GM21360 (cell line): ENCODE measurements around the gene ZNF845.
"Not testable (repeated sequence)": the region's sequence is repeated elsewhere in the genome, so short reads cannot be mapped to it uniquely, and the experiment has no call there.

Experiments used
- ATAC-seq: cut with Tn5 transposase; IDR thresholded peaks from one replicate; pipeline ENCODE4 v1.9.1; 2021; ENCODE audit warnings: mild to moderate bottlenecking, moderate library complexity; ENCODE audit not compliant: unreplicated experiment

ZNF845 gene

DNA sequence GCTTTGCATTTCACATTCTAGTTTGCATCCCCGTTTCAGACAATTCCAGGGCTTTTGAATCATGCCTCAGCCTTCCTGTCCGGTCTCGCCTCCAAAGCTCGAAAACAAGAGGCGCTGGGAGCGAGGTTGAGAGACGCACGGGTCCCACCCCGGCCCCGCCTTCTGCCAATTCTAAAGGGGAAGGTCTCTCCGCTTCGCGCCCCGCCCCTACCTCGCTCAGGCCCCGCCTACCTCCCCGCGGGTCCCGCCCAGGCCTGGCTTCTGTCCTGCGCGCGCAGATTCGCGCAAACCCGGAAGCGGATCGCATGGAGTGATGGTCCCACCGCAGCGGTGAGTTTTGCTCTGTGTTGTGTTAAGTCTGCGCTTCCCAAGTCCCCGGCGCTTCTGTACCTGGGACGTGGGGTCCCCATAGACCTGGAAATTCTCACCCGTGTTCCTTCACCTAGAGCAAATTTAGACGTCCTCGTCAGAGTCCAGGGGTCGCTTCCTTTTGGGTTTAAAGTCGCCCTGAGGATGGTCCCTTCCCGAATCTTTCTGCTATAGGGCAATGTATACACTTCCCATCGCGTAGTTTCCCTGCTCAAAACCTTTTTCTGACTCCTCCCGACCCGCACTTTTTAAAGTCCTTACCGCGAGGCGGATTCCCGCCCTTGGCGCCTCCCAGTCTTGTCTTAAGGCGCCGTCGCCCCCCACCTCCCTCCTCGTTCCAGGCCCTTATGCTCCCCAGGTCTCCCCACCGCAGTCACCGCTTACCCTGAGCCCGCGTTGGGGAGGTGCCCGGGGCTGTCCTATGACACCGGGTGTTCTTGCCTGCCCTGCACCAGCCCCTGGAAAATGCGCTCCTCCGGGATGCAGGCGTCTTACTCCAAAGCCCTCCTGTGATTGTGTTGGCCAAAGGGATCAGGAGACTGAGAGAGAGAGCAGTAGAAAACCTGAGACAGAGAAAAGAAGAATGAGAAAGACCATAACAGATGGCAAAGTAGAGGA is at the start of gene ZNF845:
ZNF845 (plus strand) TSS at position 287 of the 987 bp plus-strand sequence. CDS start 7,559 bp downstream, outside the sequence.
- peak; percentile 91 for ATAC-seq

DNA sequence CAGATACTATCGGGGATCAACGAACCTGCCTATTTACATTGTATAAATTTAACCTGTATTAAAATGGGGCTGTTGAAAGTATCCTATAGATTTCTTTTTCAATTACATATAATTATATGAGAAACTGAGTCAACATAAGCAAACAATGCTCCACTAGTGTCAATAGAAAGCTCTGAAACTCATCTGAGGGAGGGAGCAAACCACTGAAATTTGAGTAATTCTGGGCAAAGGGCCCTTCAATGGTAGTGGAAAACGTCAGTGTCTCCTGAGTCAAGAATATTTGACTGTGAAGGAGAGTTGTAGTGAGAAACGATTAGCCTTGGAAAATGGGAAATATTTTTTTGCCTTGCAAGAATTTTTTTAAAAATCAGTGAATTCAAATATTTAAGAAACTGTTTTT is 48.5 kb upstream of the ZNF845 start:
- ATAC-seq, result no peak

DNA sequence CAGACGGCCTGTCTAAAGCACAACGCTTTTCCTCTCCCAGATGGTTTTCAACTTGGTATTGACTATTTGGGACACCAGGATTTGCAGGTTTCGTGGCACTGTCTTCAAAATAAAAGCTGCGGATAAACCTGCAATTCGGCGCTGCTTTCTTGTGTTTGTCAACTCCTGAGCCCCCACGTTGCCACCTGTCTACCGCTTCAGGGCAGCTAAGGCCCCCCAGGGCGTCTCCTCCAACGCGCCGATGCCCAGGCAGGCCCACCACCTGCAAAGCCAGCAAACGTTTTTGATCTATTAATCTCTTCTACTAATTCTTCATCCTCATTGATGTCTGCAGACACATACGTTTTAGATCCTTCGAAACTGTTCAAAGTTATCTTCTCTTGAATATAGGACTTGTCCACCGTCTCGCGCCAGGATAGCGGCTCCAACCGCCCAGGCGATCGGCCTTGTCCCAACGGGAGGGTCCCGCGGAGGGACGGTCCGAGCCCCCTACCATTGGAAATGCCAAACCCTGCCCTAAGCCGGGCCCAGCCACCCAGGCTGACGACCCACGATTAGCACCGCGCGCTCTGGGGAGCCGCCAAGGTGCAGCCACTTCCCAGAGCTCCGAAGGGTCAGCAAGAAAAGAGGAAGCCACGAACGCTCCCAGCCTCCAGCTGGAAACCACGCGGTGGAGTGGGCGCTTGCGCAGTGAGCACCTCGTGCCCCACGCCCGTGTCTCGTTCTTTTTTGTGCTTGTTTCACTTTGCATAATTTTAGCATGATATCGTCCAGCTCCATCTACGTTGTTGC is 42.6 kb upstream of the ZNF845 start:
- ATAC-seq, result no peak

DNA sequence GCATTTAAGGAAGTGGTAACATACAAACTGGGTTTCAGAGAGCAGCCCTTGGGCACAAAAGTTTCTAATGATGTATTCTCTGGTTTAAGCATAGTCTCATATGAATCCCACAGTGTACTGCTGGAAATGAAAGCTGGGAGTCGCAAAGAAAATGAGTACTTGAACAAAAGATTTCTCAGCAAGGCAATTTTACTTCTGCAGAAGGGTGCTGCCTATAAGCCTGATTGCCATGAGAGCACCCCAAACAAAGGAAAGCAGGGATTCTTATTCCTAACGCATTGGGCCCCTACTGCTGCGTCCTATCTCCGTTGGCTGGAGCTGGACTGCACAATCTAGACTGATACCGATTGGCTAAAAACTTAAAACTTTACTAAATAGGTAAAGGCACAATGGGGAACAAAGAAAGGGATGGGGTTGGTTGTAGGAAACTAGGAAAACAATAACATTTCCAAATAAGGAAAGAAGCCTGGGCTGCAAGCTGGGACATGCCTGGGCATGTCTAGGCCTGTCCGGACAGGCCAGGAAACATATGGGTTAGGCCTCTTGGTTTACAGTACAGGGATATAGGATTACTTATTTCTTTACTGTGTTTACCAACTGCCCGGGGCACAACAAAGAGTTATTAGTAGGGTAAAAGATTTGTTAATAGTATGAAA is 38.6 kb upstream of the ZNF845 start:
- no peak for ATAC-seq

DNA sequence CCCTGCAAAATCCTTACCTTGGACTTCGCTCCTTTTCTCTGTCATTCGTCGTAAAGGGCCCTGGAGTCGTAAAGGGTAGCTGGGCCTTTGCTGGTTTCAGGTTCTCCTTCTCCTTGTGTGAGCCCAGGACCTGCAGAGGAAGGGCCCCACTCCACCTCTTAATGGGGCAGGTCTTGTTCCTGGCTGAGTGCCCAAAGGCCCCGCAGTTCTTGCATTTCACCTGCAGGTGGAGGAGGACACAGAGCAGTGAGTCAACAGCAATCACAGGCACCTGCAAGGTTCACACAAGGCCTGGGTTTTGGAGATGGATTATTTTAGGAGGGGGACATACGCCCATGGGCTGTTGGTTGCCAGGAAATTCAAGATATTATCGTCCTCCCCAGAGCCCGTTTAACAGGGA is 32.2 kb upstream of the ZNF845 start:
- not testable (repeated sequence) for ATAC-seq

DNA sequence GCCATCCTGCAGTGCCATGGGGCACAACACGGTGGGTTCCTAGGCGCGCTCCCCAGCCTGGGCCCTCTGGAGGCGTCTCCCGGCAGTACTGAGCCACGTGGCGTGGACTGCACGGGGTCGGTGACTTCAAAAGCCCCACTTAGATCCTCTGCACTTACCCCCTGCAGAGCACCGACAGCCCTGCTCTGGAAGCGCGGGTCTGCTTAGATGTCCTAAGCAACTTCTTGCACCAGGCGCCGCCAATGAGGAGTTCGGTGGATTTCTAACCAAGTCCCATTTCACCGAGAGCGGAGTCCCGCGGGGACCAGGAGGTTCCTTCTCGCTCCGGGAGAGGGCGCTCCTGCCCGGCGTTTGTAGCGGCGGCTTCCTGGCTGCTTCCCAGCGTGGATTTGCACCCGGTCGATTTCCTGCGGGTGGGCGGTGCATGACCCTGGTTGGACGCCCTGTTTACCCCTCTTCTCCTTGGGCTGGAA is 25.2 kb upstream of the ZNF845 start:
- ATAC-seq, result no peak

DNA sequence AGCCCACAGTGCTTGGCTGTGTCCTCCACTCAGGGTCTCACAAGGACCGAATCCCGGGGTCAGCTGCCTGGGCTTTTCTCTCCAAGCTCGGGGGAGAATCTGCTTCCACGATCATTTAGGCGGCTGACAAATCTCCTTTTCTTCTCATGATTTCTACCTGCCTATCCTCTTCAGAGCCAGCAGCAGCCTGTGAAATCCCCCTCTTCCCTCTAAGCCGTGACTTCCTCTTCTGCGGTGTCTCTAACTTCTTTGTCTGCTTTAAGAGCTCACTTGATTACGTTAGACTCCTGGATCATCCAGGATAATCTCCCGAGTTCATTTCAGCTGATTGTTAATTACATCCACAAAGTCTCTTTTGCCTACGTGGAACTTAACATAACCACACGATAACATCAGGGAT is 22.5 kb upstream of the ZNF845 start:
- ATAC-seq, result no peak

DNA sequence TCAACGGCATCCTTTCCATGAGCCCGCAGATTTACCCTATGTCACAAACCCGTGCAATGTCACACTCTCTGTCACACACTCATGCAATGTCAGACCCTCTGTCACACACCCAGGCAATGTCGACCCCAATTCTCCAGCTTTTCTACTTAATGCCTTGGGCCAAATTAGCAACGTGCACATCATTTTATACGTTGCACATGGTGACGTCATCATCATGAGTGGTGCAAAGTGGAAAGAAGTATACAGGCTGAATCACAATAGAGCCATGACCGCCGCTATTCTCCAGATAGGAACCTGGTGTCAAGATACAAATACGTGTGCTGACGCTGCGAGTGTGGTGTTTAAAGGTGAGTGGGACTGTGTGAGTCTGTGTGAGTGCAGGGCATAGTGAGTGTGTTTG is 21.7 kb upstream of the ZNF845 start:
- ATAC-seq, result no peak

DNA sequence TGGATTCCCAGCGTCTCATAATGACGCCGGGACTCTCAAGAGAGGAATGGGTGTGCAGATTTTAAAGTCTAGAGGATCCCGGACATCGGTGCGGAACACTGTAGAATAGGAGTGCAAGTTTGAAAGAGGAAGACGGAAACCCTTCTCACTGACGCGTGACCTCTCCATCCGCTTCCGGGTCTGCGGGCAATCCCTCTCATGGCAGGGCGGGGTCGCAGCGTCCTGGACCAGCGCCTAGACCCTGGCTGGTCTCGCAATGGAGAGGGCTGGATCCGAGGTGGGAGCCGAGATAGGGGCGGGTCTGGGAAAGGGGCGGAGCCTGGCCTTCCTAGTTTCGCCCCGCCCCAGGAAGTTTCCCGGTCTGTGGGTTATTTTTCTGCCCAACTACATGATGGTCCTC is 4.6 kb upstream of the ZNF845 start:
- no peak for ATAC-seq

DNA sequence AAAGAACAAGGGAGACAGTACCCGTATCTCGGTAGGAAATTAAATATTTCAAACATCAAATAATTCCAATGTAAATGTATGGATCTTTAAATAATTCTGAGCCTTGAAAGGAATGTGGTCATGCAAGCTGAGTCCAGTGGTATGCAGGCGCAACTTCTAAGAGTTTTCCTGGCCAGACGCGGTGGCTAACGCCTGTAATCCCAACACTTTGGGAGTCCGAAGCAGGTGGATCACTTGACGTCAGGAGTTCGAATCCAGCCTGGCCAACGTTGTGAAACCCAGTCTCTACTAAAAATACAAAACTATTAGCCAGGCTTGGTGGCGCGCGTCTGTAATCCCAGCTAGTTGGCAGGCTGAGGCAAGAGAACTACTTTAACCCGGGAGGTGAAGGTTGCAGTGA is 1.1 kb upstream of the ZNF845 start:
- no peak for ATAC-seq

DNA sequence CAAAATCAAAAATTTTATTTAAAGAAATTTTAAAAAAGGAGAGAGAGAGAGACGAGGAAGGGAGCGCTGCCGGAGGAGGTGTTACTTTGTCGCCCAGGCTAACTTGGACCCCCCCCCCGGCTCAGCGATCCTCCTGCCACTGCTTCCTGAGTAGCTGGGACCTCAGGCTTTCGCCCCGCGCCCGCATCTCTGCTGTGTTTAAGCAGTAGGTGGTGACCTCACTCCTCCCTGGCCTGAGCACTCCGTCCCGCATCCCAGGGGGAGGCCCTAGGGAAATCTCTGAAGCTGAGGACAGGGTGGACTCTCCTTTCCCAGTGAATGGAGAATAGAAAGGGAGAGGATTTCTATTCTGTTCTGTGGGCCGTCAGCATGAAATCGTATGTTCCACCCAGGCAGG is 485 bp upstream of the ZNF845 start:
- ATAC-seq, result no peak

DNA sequence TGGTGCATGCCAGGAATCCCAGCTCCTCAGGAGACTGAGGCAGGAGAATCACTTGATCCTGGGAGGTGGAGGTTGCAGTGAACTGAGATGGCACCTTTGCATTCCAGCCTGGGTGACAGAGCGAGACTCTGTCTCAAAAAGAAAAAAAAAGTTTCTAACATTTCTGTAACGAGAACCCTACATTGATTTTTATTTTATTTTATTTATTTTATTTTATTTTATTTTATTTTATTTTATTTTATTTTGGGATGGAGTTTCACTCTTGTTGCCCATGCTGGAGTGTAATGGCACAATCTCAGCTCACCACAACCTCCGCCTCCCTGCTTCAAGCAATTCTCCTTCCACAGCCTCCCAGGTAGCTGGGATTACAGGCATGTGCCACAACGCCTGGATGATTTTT is 10.9 kb downstream of the ZNF845 start:
- not testable (repeated sequence) for ATAC-seq

DNA sequence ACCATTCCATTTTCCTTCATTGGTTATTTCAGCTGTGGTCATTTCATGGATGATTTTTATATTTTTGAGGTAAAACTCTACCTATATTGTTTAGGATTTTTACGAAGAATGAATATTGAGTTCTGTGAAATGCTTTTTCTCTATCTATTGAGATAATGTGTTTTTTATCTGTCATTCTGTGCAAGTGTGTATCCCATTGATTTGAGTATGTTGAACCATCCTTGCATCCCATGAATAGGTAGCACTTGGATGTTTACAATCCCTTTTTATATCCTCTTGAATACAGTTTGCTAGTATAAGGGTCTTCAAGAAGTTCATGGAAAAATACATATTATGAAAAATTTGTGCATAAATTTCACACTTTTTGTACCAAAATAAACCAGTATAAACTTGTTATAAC is 22.2 kb downstream of the ZNF845 start:
- ATAC-seq, result no peak

DNA sequence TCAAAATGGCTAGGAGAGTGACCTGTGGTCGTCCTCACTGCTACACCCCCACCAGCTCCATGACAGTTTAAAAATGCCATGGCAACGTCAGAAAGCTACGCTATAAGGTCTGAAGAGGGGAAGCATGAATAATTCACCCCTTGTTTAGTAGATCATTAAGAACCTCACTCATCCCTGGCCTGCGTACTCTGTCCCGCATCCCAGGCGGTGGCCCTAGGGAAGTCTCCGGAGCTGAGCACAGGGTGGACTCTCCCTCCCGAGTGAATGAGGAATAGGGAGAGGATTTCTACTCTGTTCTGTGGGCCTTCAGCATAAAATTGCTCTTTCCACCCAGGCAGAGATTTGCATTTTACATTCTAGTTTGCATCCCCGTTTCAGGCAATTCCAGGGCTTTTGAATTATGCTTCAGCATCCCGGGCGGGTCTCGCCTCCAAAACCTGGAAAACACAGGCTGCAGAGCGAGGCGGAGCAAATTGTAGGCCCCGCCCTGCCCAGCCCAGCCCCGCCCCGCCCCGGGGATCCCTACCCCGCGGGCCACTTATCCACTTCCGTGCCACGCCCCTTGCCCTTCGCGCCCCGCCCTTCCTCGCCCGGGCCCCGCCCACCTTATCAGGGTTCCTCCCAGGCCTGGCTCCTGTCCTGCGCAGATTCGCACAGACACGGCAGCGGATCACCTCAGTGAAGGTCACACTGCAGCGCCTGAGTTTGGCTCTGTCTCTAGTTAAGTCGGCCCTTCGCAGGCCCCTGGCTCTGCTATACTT is 24.5 kb downstream of the ZNF845 start:
- no peak for ATAC-seq

DNA sequence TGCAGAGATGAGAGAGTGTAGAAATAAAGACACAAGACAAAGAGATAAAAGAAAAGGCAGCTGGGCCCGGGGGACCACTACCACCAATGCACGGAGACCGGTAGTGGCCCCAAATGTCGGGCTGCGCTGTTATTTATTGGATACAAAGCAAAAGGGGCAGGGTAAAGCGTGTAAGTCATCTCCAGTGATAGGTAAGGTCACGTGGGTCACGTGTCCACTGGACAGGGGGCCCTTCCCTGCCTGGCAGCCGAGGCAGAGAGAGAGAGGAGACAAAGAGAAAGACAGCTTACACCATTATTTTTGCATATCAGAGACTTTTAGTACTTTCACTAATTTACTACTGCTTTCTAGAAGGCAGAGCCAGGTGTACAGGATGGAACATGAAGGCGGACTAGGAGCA is 26.5 kb downstream of the ZNF845 start:
- ATAC-seq, result not testable (repeated sequence)

DNA sequence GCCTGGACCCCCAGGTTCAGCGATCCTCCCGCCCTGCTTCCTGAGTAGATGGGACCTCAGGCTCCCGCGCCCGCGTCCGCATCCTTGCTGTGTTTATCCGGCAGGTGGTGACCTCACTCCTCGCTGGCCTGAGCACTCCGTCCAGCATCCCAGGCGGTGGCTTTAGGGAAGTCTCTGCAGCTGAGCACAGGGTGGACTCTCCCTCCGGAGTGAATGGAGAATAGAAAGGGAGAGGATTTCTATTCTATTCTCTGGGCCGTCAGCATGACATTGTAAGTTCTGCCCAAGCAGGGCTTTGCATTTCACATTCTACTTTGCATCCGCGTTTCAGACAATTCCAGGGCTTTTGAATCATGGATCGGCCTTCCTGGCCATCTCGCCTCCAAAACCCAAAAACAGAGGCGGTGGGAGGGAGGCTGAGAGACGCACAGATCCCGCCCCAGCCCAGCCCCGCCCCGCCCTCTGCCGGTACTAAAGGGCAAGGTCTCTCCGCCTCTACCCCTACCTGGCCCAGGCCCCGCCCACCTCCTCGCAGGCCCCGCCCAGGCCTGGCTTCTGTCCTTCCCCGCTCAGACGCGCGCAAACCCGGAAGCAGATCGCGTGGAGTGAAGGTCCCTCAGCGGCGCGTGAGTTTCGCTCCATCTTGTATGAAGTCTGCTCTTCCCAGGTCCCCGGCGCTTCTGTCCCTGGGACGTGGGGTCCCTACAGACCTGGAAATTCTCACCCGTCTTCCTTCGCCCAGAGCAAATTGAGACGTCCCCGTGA is 31.8 kb downstream of the ZNF845 start, which contains the start of gene ZNF525:
ZNF525 (plus strand) TSS at position 572 of the 765 bp plus-strand sequence. CDS start 6,577 bp downstream, outside the sequence.
- peak; percentile 93 for ATAC-seq

DNA sequence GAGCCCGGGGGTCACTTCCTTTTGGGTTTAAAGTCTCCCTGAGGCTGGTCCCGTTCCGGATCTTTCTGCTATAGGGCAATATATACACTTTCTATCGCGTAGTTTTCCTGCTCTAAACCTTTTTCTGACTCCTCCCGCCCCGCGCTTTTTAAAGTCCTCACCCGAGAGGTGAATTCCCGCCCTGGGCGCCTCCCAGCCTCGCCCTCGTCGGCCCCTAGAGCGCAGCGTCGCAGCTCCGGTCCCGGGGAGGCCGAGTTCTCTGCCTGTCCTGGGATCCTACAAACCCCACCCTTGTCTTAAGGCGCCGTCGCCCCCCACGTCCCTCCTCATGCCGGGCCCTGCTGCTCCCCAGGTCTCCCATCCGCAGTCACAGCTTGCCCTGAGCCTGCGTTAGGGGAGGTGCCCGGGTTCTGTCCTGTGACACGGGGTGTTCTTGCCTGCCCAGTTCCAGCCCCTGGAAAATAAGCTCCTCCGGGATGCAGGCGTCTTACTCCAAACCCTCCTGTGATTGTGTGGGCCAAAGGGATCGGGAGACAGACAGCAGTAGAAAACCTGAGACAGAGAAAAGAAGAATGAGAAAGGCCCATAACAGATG is 32.4 kb downstream of the ZNF845 start:
- peak; percentile 33 for ATAC-seq

DNA sequence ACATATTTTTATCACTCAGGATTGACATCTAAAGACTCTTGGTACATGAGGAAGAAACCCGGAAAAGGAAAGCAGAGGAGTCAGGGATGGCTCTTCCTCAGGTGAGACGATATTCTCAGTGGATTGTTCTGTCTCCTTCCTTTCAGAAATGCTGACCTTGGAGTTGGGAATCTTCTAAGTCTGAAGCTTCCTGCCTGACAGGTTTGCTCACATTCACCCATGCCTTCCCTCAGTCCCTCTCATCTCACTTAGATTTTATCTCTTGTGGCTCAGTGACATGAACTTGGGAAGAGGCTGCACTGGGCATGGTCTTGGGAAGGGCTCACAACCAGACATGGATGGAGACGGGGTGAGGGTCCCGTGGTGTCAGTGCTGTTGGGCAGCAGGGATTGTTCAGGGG is 38.6 kb downstream of the ZNF845 start:
- ATAC-seq, result no peak

DNA sequence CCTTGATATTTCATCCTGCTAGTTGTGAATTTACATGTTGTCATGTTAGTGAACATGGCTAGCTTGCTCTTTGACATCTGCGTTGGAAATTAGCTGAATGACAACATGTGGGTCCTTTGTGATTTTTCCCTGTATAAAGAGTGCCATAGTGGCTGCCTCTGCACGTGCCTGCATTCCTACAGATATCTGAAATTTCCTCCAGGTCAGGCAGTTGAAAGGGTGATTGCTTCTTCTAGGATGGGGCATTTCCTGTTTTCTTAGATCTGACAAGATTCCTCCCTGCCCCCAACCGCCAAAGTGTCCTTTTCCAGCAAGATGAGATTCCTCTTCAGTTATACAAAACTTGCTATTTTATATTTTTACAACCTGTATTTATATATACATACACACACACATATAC is 40.7 kb downstream of the ZNF845 start:
- ATAC-seq, result no peak
